GM19452 (cell line): ENCODE results near the gene B9D1.
"Not testable (repeated sequence)": the region's sequence is repeated elsewhere in the genome, so short reads cannot be mapped to it uniquely, and the experiment has no call there.

Experiments
- ATAC-seq: cut with Tn5 transposase; IDR thresholded peaks from one replicate; pipeline ENCODE4 v1.9.1; 2021; ENCODE audit not compliant: unreplicated experiment

Gene B9D1

GRCh38 chr17:19361326-19361725 lies 1.2 kb downstream of the B9D1 start:
- ATAC-seq, result no peak

- no peak for ATAC-seq
Observed at GRCh38 chr17:19360772-19361171, 1.8 kb downstream of the B9D1 start.

DNA sequence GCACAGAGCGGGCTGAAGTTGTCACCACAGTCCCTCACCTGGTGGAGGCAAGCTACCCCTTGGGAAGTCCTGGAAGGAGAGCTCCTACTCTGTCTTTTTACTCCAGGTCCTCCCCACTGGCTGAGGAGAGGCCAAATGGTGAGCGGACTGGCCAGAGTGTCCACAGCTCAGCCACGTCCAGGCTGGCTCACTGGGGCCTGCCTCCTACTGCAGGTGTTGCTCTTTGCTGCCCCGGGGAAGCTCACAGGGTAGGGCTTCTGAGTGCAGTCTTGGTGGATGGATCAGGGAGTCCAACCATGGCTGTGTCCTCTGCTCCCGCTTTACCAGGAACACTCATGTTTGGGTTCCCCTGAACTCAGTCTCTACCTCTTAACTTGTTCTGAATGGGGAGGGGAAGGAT lies 2.7 kb downstream of the B9D1 start:
- no peak for ATAC-seq

- no peak for ATAC-seq
Observed at GRCh38 chr17:19359151-19359550, 3.4 kb downstream of the B9D1 start.

- ATAC-seq, result no peak
Observed at GRCh38 chr17:19357761-19358160, 4.8 kb downstream of the B9D1 start.

DNA sequence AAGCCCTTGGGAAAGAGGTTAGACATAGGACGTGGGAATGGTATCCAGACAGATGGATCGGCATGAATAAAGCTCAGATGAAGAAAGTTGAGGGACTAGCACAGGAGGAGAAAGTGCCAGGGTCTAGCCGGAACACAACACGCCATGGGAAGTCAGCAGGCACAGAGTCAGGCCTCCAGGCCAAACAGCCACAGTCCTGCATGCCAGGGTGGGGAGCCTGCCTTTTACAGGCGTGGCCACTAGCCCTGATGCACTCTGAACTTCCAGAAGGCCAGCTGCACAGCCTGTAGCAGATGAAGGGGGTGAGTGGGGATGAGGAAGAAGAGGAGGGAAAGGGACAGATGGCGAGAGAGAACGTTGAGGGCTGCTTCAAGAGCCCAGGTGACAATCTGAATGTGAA lies 5.2 kb downstream of the B9D1 start:
- no peak for ATAC-seq

DNA sequence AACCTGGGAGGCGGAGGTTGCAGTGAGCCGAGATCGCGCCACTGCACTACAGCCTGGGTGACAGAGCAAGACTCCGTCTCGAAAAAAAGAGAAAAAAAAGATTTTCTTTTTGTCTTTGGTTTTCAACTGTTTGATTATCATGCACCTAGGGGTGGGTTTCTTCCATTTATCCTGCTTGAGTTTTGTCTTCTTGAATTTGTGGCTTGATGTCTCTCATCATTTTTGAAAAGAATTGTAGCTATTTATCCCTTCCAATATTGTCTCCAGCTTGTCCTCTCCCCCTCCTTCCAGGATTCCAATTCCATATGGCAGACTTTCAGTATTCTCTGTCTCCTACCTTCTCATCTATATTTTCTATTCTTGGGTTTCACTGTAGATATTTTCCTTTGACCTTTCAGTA lies 7.8 kb downstream of the B9D1 start:
- ATAC-seq, result no peak

DNA sequence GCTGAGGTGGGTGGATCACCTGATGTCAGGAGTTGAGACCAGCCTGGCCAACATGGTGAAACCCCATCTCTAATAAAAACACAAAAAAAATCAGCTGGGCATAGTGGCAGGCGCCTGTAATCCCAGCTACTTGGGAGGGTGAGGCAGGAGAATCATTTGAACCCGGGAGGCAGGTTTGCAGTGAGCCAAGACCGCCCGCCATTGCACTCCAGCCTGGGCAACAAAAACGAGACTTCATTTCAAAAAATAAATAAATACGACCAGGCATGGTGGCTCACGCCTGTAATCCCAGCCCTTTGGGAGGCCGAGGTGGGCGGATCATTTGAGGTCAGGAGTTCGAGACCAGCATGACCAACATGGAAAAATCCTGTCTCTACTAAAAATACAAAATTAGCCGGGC lies 9.1 kb downstream of the B9D1 start:
- not testable (repeated sequence) for ATAC-seq

GRCh38 chr17:19348806-19349205 lies 13.7 kb downstream of the B9D1 start:
- no peak for ATAC-seq

- no peak for ATAC-seq
Observed at GRCh38 chr17:19348081-19348650, 14.4 kb downstream of the B9D1 start.

- ATAC-seq, result no peak
Observed at GRCh38 chr17:19347323-19348080, 15.0 kb downstream of the B9D1 start.

DNA sequence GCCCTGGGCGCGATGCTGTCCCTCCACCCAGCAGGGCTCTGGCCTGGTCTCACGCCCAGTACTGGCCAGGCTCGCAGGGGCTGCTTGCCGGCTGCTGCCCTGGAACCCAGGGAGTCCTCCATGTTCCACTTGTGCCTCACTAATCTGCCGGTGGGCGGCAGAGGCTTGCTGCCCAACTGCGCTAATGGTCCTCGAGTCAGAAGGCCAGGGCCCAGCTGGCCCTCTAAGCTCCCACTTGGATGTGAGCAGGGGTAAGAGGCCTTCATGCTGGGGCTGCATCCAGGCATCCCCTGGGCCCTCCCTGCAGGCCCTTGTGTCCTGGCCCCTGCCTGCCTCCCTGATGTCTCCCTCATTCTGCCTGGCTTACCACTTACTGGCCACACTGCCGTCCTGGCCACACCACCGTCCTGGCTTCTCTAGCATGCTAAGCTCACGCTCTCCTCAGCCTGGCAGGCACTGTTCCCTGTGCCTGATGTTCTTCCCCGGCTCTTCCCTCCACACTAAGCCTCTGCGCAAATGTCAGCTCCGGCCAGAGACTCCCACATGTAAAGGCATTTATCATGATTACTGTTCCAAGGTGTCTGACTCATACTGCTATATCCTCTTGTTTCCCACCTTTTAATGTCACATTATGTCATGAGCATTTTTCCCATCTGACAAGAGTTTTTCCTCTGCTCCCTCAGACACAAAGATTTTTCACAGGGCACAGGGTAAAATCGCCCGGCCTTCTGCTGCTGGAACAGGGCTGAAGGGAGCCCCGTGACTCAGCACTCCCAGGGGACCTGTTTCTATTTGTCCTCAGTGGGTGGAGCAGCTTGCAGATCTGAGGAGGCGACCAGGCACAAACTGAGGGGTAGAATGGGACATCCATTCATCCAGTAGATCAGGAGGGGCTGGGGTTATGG lies 15.9 kb downstream of the B9D1 start:
- no peak for ATAC-seq

GRCh38 chr17:19345486-19346350 lies 16.8 kb downstream of the B9D1 start:
- ATAC-seq, result no peak

DNA sequence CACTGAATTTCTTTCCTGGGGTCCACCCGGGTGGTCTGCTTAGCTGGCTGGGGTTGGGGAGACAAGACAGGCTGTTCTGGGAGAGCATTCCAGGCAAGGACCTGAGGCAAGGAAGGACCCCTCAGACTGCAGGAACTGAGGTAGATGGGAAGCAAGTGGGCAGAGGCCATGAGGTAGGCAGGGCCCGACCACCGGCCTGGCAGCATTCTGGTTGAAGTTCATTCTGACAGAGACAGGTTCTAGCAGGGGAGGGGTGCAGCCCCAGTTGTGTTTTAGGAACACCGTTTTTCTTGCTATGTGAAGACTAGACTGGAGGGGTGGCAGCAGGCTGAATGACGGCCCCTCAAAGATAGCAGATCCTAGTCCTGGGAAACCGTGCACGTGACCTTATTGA lies 17.5 kb downstream of the B9D1 start:
- ATAC-seq, result no peak

GRCh38 chr17:19344311-19345066 lies 18.0 kb downstream of the B9D1 start:
- ATAC-seq, result no peak

GRCh38 chr17:19343671-19344151 lies 18.8 kb downstream of the B9D1 start:
- no peak for ATAC-seq

DNA sequence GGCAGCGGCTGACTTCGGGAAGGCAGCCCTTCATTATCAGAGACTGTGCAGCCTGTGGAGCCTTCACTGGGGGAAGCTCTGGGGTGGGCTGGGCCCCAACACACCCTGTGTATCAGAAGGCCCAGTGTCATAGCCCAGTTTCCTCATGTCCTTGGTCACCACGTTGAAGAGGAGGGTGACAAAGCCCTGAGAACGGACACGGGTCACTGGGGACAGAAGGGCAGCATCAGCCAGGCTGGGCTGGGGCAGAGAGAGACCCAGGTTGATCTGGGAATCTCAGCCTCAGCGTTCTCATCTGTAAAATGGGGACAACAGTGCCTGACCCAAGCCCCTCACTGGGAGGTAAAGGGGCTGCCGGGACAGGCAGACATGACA lies 19.3 kb downstream of the B9D1 start:
- no peak for ATAC-seq

- no peak for ATAC-seq
Observed at GRCh38 chr17:19342611-19343255, 19.8 kb downstream of the B9D1 start.
